K562 (cell line): ENCODE results near the gene CENPH. TPM values are rescaled to one million over a fixed set of nuclear protein-coding genes. Genes with fewer than 3 reads are reported as not detected.
A peak's percentile ranks its signal among the peaks of the same experiment; 100 is the strongest.

Source experiments
- CHCHD3 ChIP-seq: fragments of 250-450 bp; sonication (Bioruptor Pico); IDR thresholded peaks from 2 replicates; pipeline ENCODE4 v2.1.2; 2022; ENCODE audit warnings: mild to moderate bottlenecking
- CUX1 ChIP-seq: fragments of 200-800 bp; sonication (Bioruptor generic); IDR thresholded peaks from 2 replicates; pipeline ENCODE4 v1.6.1; 2016; ENCODE audit warnings: missing genetic modification characterization, missing compliant biosample characterization
- ETS1 ChIP-seq: conservative IDR thresholded peaks from 2 replicates; pipeline ENCODE4 v1.6.1; 2011; ENCODE audit warnings: low read depth, mild to moderate bottlenecking, low read length; ENCODE audit not compliant: control insufficient read depth
- KDM1A ChIP-seq, 2 experiments: fragments of 450-650 bp; IDR thresholded peaks; 2 replicates each; pipeline ENCODE4 v1.6.1; 2016; ENCODE audit warnings: mild to moderate bottlenecking in 2 of 2
- PHB2 ChIP-seq: fragments of 450-650 bp; IDR thresholded peaks from 2 replicates; pipeline ENCODE4 v1.6.1; 2017; ENCODE audit warnings: low read depth
- POLR2B ChIP-seq: fragments of 450-650 bp; IDR thresholded peaks from 2 replicates; pipeline ENCODE4 v1.6.1; 2018; ENCODE audit warnings: low read depth; ENCODE audit not compliant: partially characterized antibody
- RFX1 ChIP-seq: fragments of 450-650 bp; IDR thresholded peaks from 2 replicates; pipeline ENCODE4 v1.6.1; 2016; ENCODE audit warnings: mild to moderate bottlenecking, moderate library complexity
- RNF2 ChIP-seq: sonication (generic); IDR thresholded peaks from 2 replicates; pipeline ENCODE4 v1.6.1; 2016
- RREB1 ChIP-seq: fragments of 250-450 bp; sonication (Bioruptor Pico); IDR thresholded peaks from 2 replicates; pipeline ENCODE4 v1.4.0; 2020
- TBL1XR1 ChIP-seq, 2 experiments: IDR thresholded peaks; 2 replicates each; pipeline ENCODE4 v1.6.1; 2012; ENCODE audit warnings: improper control_type of control experiment in 2 of 2, low read length in 2 of 2, mild to moderate bottlenecking in 1 of 2
- polyA plus RNA-seq, 8 experiments: library from polyadenylated mRNA; depleted of rRNA in 4 of 8; stranded (reverse) in 5 of 8; unstranded in 3 of 8; fragments of >200 nt; fragmentation: Nextera tagmentation in 2 of 8; fragmentation: Illumina TruSeq in 1 of 8; extraction: Ambion mirVana in 2 of 8; extraction: Trizol in 1 of 8; gene quantifications; 2 replicates each; pipeline versions ENCODE4 v1.2.1 to v1.2.3, GENCODE V29; 2011 to 2014; ENCODE audit warnings: inconsistent platforms in 1 of 8, missing spikeins in 1 of 8
- total RNA-seq, 7 experiments: library from RNA; depleted of rRNA in 6 of 7; stranded (reverse); fragments of >200 nt in 6 of 7; fragmentation: Illumina TruSeq in 2 of 7; extraction: Trizol in 2 of 7; gene quantifications; 2 replicates each; pipeline versions ENCODE4 v1.2.1 to v1.2.3, GENCODE V29; 2011 to 2021; ENCODE audit warnings: low replicate concordance in 1 of 7

Gene CENPH
- total and polyA plus RNA-seq, 9 of the 15 experiments (the other 6 are each of a cell fraction or from before 2014, with no cell fraction given): 10.5 to 124 (median 74.9) TPM

GRCh38 chr5:69189162-69190086 is at the start of gene CENPH (continued):
- TF ChIP-seq RREB1 (CRISPR knock-in tag) (peak; percentile 13; the same call in 1 of the 2 replicates), ETS1 (peak; percentile 34; the same call in 1 of the 2 replicates), CUX1 (CRISPR knock-in tag) (no peak), KDM1A (IDR thresholded peaks at IDR 0.05) (no peak), RNF2 (peak; percentile 73), CHCHD3 (CRISPR knock-in tag) (no peak), RFX1 (peak; percentile 98), PHB2 (no peak), TBL1XR1 (IDR thresholded peaks at IDR 0.05; ENCODE audit: low read length in 2 of 2) (no peak), POLR2B (peak; percentile 76)
